A549 (cell line): Measurements from ENCODE around the gene CD84.

ENCODE experiments used
- CTCF ChIP-seq: fragments of >200 bp; sonication (Bioruptor Twin); formaldehyde crosslinking; IDR thresholded peaks from 3 replicates; pipeline ENCODE4 v1.5.1; 2016
- MAX ChIP-seq: IDR thresholded peaks from 2 replicates; pipeline ENCODE4 v1.6.1; 2012
- NR3C1 ChIP-seq: fragments of >200 bp; sonication (Bioruptor Twin); formaldehyde crosslinking; IDR thresholded peaks from 3 replicates; pipeline ENCODE4 v1.6.1; 2017
- POLR2A ChIP-seq: IDR thresholded peaks from 2 replicates; pipeline ENCODE4 v1.6.1; 2012; ENCODE audit warnings: mild to moderate bottlenecking, low read length

- TF ChIP-seq POLR2A (no peak), MAX (no peak), NR3C1 (no peak), CTCF (no peak)
Measured at GRCh38 chr1:160624464-160624863, 45.2 kb upstream of the CD84 start.
